Measurements from ENCODE around the gene OR8D1. TPM values are rescaled to one million over a fixed set of nuclear protein-coding genes. Genes with fewer than 3 reads are reported as not detected.

Gene OR8D1
- not detected in 2 replicates for total RNA-seq

GRCh38 chr11:124313849-124314248, at the start of gene OR8D1:
TSS of gene OR8D1 (minus strand) at chr11:124313949. CDS start at chr11:124310766, 3,183 bp downstream.

GRCh38 chr11:124320097-124320496, 6.3 kb upstream of the OR8D1 start, which contains the start of gene OR8D2:
TSS of gene OR8D2 (minus strand) at chr11:124320197. CDS start at chr11:124320197, 0 bp downstream.

GRCh38 chr11:124256076-124256475, 57.7 kb downstream of the OR8D1 start, which contains the start of gene OR8G5:
TSS of gene OR8G5 (plus strand) at chr11:124256376. CDS start at chr11:124264932, 8,556 bp downstream.

Other genes with a start within 250 kb of the OR8D1 start
- 21.0 and 23.5 TPM in 2 replicates for gene VWA5A, start 198.5 kb downstream of the OR8D1 start, total RNA-seq
- not detected in 2 replicates for gene OR10D3, start 130.6 kb downstream of the OR8D1 start, total RNA-seq
- gene OR8G1, start 72.9 kb downstream of the OR8D1 start, total RNA-seq: not detected in 2 replicates
- not detected in 2 replicates for gene OR8G5, start 57.6 kb downstream of the OR8D1 start, total RNA-seq
- gene OR8D2, start 6.2 kb upstream of the OR8D1 start, total RNA-seq: not detected in 2 replicates
- not detected in 2 replicates for gene OR8B2, start 70.5 kb upstream of the OR8D1 start, total RNA-seq
- not detected in 2 replicates for gene OR8B3, start 85.1 kb upstream of the OR8D1 start, total RNA-seq
- not detected in 2 replicates for gene OR8B4, start 110.9 kb upstream of the OR8D1 start, total RNA-seq
- gene OR8B8, start 131.7 kb upstream of the OR8D1 start, total RNA-seq: not detected in 2 replicates
- gene OR8B12, start 229.7 kb upstream of the OR8D1 start, total RNA-seq: not detected in 2 replicates